ENCODE results near the gene HOXA9.

DNA sequence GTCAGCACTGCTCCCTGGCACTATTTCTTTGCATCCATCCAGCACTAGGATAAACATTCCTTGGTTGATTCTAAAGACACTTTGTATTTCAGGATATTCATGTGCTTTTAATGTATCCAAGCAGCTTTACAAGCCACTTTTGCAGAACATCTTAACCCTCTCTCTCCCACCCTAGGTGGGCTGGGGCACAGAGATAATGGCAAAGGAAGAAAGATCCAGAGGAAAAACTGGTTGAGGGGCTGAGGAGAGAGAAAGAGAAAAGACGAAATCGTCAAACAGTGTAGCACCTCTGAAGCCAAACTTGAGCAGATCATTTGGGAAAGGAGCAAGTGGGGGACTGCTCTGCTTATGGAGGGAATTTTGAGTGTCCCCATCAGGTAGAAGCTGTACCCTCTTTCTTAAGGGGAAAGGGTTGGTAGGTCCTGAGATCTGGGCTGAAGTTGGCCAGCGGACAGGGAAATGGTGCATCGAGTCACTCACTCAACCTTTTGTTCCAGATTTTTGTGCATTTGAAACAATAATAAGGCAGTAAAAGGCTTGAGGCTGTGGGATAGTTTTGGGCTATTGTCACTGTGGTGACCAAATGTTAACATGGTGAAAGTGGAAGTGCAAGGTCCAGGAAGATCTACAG, 38.7 kb upstream of the HOXA9 start:
- TF ChIP-seq, protein P1, sequence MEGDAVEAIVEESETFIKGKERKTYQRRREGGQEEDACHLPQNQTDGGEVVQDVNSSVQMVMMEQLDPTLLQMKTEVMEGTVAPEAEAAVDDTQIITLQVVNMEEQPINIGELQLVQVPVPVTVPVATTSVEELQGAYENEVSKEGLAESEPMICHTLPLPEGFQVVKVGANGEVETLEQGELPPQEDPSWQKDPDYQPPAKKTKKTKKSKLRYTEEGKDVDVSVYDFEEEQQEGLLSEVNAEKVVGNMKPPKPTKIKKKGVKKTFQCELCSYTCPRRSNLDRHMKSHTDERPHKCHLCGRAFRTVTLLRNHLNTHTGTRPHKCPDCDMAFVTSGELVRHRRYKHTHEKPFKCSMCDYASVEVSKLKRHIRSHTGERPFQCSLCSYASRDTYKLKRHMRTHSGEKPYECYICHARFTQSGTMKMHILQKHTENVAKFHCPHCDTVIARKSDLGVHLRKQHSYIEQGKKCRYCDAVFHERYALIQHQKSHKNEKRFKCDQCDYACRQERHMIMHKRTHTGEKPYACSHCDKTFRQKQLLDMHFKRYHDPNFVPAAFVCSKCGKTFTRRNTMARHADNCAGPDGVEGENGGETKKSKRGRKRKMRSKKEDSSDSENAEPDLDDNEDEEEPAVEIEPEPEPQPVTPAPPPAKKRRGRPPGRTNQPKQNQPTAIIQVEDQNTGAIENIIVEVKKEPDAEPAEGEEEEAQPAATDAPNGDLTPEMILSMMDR (tag by site-specific recombination; IDR thresholded peaks at IDR 0.05): no peak
- TF ChIP-seq, protein P2, sequence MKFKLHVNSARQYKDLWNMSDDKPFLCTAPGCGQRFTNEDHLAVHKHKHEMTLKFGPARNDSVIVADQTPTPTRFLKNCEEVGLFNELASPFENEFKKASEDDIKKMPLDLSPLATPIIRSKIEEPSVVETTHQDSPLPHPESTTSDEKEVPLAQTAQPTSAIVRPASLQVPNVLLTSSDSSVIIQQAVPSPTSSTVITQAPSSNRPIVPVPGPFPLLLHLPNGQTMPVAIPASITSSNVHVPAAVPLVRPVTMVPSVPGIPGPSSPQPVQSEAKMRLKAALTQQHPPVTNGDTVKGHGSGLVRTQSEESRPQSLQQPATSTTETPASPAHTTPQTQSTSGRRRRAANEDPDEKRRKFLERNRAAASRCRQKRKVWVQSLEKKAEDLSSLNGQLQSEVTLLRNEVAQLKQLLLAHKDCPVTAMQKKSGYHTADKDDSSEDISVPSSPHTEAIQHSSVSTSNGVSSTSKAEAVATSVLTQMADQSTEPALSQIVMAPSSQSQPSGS (tag by site-specific recombination; IDR thresholded peaks at IDR 0.05; ENCODE audit: low read depth): no peak
- TF ChIP-seq, protein P3, sequence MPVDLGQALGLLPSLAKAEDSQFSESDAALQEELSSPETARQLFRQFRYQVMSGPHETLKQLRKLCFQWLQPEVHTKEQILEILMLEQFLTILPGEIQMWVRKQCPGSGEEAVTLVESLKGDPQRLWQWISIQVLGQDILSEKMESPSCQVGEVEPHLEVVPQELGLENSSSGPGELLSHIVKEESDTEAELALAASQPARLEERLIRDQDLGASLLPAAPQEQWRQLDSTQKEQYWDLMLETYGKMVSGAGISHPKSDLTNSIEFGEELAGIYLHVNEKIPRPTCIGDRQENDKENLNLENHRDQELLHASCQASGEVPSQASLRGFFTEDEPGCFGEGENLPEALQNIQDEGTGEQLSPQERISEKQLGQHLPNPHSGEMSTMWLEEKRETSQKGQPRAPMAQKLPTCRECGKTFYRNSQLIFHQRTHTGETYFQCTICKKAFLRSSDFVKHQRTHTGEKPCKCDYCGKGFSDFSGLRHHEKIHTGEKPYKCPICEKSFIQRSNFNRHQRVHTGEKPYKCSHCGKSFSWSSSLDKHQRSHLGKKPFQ (tag by site-specific recombination; IDR thresholded peaks at IDR 0.05): no peak
- TF ChIP-seq, protein P4, sequence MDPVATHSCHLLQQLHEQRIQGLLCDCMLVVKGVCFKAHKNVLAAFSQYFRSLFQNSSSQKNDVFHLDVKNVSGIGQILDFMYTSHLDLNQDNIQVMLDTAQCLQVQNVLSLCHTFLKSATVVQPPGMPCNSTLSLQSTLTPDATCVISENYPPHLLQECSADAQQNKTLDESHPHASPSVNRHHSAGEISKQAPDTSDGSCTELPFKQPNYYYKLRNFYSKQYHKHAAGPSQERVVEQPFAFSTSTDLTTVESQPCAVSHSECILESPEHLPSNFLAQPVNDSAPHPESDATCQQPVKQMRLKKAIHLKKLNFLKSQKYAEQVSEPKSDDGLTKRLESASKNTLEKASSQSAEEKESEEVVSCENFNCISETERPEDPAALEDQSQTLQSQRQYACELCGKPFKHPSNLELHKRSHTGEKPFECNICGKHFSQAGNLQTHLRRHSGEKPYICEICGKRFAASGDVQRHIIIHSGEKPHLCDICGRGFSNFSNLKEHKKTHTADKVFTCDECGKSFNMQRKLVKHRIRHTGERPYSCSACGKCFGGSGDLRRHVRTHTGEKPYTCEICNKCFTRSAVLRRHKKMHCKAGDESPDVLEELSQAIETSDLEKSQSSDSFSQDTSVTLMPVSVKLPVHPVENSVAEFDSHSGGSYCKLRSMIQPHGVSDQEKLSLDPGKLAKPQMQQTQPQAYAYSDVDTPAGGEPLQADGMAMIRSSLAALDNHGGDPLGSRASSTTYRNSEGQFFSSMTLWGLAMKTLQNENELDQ (tag by site-specific recombination; IDR thresholded peaks at IDR 0.05; ENCODE audit: low read depth): no peak
- TF ChIP-seq ZNF76 (tag by site-specific recombination; IDR thresholded peaks at IDR 0.05; ENCODE audit: borderline replicate concordance, low read depth) (no peak), SCRT1 (tag by site-specific recombination; IDR thresholded peaks at IDR 0.05; ENCODE audit: borderline replicate concordance) (no peak), ZFP3 (tag by site-specific recombination; IDR thresholded peaks at IDR 0.05; ENCODE audit: low read depth) (no peak), SP2 (tag by site-specific recombination; IDR thresholded peaks at IDR 0.05) (no peak)
- TF ChIP-seq, protein P5, sequence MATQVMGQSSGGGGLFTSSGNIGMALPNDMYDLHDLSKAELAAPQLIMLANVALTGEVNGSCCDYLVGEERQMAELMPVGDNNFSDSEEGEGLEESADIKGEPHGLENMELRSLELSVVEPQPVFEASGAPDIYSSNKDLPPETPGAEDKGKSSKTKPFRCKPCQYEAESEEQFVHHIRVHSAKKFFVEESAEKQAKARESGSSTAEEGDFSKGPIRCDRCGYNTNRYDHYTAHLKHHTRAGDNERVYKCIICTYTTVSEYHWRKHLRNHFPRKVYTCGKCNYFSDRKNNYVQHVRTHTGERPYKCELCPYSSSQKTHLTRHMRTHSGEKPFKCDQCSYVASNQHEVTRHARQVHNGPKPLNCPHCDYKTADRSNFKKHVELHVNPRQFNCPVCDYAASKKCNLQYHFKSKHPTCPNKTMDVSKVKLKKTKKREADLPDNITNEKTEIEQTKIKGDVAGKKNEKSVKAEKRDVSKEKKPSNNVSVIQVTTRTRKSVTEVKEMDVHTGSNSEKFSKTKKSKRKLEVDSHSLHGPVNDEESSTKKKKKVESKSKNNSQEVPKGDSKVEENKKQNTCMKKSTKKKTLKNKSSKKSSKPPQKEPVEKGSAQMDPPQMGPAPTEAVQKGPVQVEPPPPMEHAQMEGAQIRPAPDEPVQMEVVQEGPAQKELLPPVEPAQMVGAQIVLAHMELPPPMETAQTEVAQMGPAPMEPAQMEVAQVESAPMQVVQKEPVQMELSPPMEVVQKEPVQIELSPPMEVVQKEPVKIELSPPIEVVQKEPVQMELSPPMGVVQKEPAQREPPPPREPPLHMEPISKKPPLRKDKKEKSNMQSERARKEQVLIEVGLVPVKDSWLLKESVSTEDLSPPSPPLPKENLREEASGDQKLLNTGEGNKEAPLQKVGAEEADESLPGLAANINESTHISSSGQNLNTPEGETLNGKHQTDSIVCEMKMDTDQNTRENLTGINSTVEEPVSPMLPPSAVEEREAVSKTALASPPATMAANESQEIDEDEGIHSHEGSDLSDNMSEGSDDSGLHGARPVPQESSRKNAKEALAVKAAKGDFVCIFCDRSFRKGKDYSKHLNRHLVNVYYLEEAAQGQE (tag by site-specific recombination; IDR thresholded peaks at IDR 0.05): no peak
